ENCODE results near the gene ABHD5.
A peak's percentile ranks its signal among the peaks of the same experiment; 100 is the strongest.
"Not testable (repeated sequence)": the region's sequence is repeated elsewhere in the genome, so short reads cannot be mapped to it uniquely, and the experiment has no call there.

Gene ABHD5

GRCh38 chr3:43690400-43691119 is at the start of gene ABHD5:
Gene ABHD5 (plus strand): TSS chr3:43690938. CDS start chr3:43690993, 55 bp downstream.
- DNase-seq (ENCODE audit: low spot score) (peak; percentile 72), FAIRE-seq (no peak)

- no peak for DNase-seq (ENCODE audit: low spot score)
- FAIRE-seq = no peak
These were observed 49.2 kb upstream of the ABHD5 start for GRCh38 chr3:43641306-43642114.

GRCh38 chr3:43644443-43644842 is 46.3 kb upstream of the ABHD5 start:
- FAIRE-seq = no peak
- DNase-seq (ENCODE audit: low spot score) = no peak

GRCh38 chr3:43647331-43648166 is 43.2 kb upstream of the ABHD5 start:
- DNase-seq (ENCODE audit: low spot score) (peak; percentile 22), FAIRE-seq (peak; percentile 57)

GRCh38 chr3:43648957-43649356 is 41.8 kb upstream of the ABHD5 start:
- FAIRE-seq (no peak), DNase-seq (ENCODE audit: low spot score) (no peak)

- FAIRE-seq = no peak
- DNase-seq (ENCODE audit: low spot score) = no peak
These were observed 41.3 kb upstream of the ABHD5 start for GRCh38 chr3:43649365-43649968.

- FAIRE-seq = no peak
- DNase-seq (ENCODE audit: low spot score) = no peak
These were observed 40.4 kb upstream of the ABHD5 start for GRCh38 chr3:43650345-43650744.

- not testable (repeated sequence) for DNase-seq (ENCODE audit: low spot score); FAIRE-seq
These were observed 34.3 kb upstream of the ABHD5 start for GRCh38 chr3:43656390-43656789.

GRCh38 chr3:43659250-43659880 is 31.4 kb upstream of the ABHD5 start:
- no peak for FAIRE-seq
- DNase-seq (ENCODE audit: low spot score) = no peak

GRCh38 chr3:43661376-43661775 is 29.4 kb upstream of the ABHD5 start:
- not testable (repeated sequence) for DNase-seq (ENCODE audit: low spot score); FAIRE-seq

- DNase-seq (ENCODE audit: low spot score); FAIRE-seq: not testable (repeated sequence)
These were observed 25.7 kb upstream of the ABHD5 start for GRCh38 chr3:43665011-43665410.

- DNase-seq (ENCODE audit: low spot score) = no peak
- FAIRE-seq = no peak
These were observed 19.9 kb upstream of the ABHD5 start for GRCh38 chr3:43670635-43671522.

GRCh38 chr3:43674345-43675085 is 16.2 kb upstream of the ABHD5 start:
- DNase-seq (ENCODE audit: low spot score) (no peak), FAIRE-seq (no peak)

- DNase-seq (ENCODE audit: low spot score) = no peak
- no peak for FAIRE-seq
These were observed 15.1 kb upstream of the ABHD5 start for GRCh38 chr3:43675593-43675992.

GRCh38 chr3:43676441-43676840 is 14.3 kb upstream of the ABHD5 start:
- FAIRE-seq (no peak), DNase-seq (ENCODE audit: low spot score) (no peak)

GRCh38 chr3:43678375-43678774 is 12.4 kb upstream of the ABHD5 start:
- DNase-seq (ENCODE audit: low spot score); FAIRE-seq: not testable (repeated sequence)

- not testable (repeated sequence) for FAIRE-seq; DNase-seq (ENCODE audit: low spot score)
These were observed 11.8 kb upstream of the ABHD5 start for GRCh38 chr3:43678887-43679449.

- DNase-seq (ENCODE audit: low spot score); FAIRE-seq: not testable (repeated sequence)
These were observed 9.9 kb upstream of the ABHD5 start for GRCh38 chr3:43680857-43681256.

- no peak for DNase-seq (ENCODE audit: low spot score)
- no peak for FAIRE-seq
These were observed 5.8 kb upstream of the ABHD5 start for GRCh38 chr3:43684944-43685343.

Data from RCC 7860 (cell line).